ENCODE measurements around the gene AATF. TPM values are rescaled to one million over a fixed set of nuclear protein-coding genes. Genes with fewer than 3 reads are reported as not detected.

Gene AATF
- total and polyA plus RNA-seq, 2 donors (not counting 1 experiment from before 2014, with no cell fraction given) = 23.9 to 54.8 TPM

- Histone ChIP-seq H3K27ac (ENCODE audit: low read length in 2 of 2) (no peak overlapping the region), H3K79me2 (ENCODE audit: control insufficient read depth, insufficient read depth, low read length) (no peaks in the 10 kb centered on the region), H4K20me1 (ENCODE audit: control insufficient read depth, insufficient read depth, low read length, poor library complexity, severe bottlenecking) (no peaks in the 10 kb centered on the region), H3K4me2 (replicated peaks; ENCODE audit: low read depth, low read length, poor library complexity, severe bottlenecking) (no peak overlapping the region), H3K27me3 (replicated peaks in 1 of 4; ENCODE audit: control extremely low read depth in 1 of 4, control insufficient read depth in 3 of 4, insufficient read depth in 4 of 4, low read length in 3 of 4) (no peaks in the 10 kb centered on the region), H3K4me1 (ENCODE audit: control insufficient read depth in 2 of 2, insufficient read depth in 2 of 2, low read length in 2 of 2) (no peaks in the 10 kb centered on the region), H3K36me3 (replicated peaks in 1 of 2; ENCODE audit: control extremely low read depth in 1 of 2, control insufficient read depth in 1 of 2, extremely low read depth in 1 of 2, insufficient read depth in 2 of 2, low read length in 1 of 2) (peaks cover 5 to 17% of the 10 kb centered on the region in 2 experiments), H3K4me3 (ENCODE audit: control extremely low read depth in 1 of 5, extremely low read depth in 1 of 5, insufficient read depth in 1 of 5, low read depth in 2 of 5, low read length in 4 of 5) (no peak overlapping the region), H2AFZ (ENCODE audit: insufficient read depth, low read depth, low read length, poor library complexity, severe bottlenecking) (no peak overlapping the region), H3K9ac (ENCODE audit: low read length) (no peak overlapping the region), H3K9me3 (ENCODE audit: control extremely low read depth in 1 of 3, control insufficient read depth in 2 of 3, insufficient read depth in 1 of 3, low read length in 2 of 3) (no peaks in the 10 kb centered on the region)
- ChIA-PET CTCF (interaction anchor here (1.1 kb wide), 1 partner anchor 1131 kb away, joined by 7 read pairs; no protein-coding TSS in a partner anchor), POLR2A (no interaction called here)
- no peaks in the 10 kb centered on the region for H3K27me3 Mint-ChIP-seq
- no CpG with 5 or more reads among the region's 2 CpGs for WGBS (ENCODE audit: insufficient coverage)
- intact Hi-C loops (cut with micrococcal nuclease) = no loop called here
- no peaks in the 10 kb centered on the region for H3K9me3 Mint-ChIP-seq (ENCODE audit: insufficient read depth)
- TF ChIP-seq CTCF (IDR thresholded peaks at IDR 0.05) (no peak), EZH2 (IDR thresholded peaks at IDR 0.05; ENCODE audit: borderline replicate concordance, insufficient read depth, low read depth, low read length, poor library complexity, severe bottlenecking) (no peak)
- H3K4me1 Mint-ChIP-seq = no peaks in the 10 kb centered on the region
- DNase-seq = no peak
- ATAC-seq (ENCODE audit: low read depth) = no peak
- no peak overlapping the region for H3K27ac Mint-ChIP-seq
- H3K4me3 Mint-ChIP-seq = no peak overlapping the region
Observed at GRCh38 chr17:37101306-37101705, 152.6 kb downstream of the AATF start.

DNA sequence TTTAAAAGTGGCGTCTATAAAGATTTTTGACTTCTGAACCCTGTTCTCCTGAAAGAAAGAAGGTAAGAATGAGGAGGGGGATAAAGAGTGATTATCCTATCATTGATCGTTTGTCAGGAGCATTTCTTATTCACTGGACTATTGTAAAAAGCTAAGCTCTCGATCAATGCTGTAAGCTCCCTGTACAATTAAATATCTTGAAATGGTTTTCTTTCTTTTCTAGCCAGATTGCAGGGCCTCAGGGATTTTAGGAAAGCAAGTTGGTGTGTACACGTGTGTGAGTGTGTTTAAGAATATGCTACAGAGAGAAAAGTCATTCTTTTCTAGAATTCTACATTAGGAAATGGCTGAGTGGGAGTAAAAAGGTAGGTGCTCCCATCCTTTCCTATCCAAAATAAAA lies 154.5 kb downstream of the AATF start:
- Histone ChIP-seq H4K20me1 (ENCODE audit: control insufficient read depth, insufficient read depth, low read length, poor library complexity, severe bottlenecking) (no peaks in the 10 kb centered on the region), H3K4me2 (replicated peaks; ENCODE audit: low read depth, low read length, poor library complexity, severe bottlenecking) (no peak overlapping the region), H3K79me2 (ENCODE audit: control insufficient read depth, insufficient read depth, low read length) (no peaks in the 10 kb centered on the region), H3K4me3 (ENCODE audit: control extremely low read depth in 1 of 5, extremely low read depth in 1 of 5, insufficient read depth in 1 of 5, low read depth in 2 of 5, low read length in 4 of 5) (no peak overlapping the region), H3K4me1 (ENCODE audit: control insufficient read depth in 2 of 2, insufficient read depth in 2 of 2, low read length in 2 of 2) (no peaks in the 10 kb centered on the region), H3K9ac (ENCODE audit: low read length) (no peak overlapping the region), H3K27me3 (replicated peaks in 1 of 4; ENCODE audit: control extremely low read depth in 1 of 4, control insufficient read depth in 3 of 4, insufficient read depth in 4 of 4, low read length in 3 of 4) (no peaks in the 10 kb centered on the region), H3K36me3 (replicated peaks in 1 of 2; ENCODE audit: control extremely low read depth in 1 of 2, control insufficient read depth in 1 of 2, extremely low read depth in 1 of 2, insufficient read depth in 2 of 2, low read length in 1 of 2) (peaks cover 3 to 13% of the 10 kb centered on the region in 2 experiments), H2AFZ (ENCODE audit: insufficient read depth, low read depth, low read length, poor library complexity, severe bottlenecking) (no peak overlapping the region), H3K9me3 (ENCODE audit: control extremely low read depth in 1 of 3, control insufficient read depth in 2 of 3, insufficient read depth in 1 of 3, low read length in 2 of 3) (no peaks in the 10 kb centered on the region), H3K27ac (ENCODE audit: low read length in 2 of 2) (no peak overlapping the region)
- POLR2A ChIA-PET = no interaction called here
- Mint-ChIP-seq H3K4me3 (no peak overlapping the region), H3K27me3 (no peaks in the 10 kb centered on the region), H3K4me1 (no peaks in the 10 kb centered on the region), H3K9me3 (ENCODE audit: insufficient read depth) (no peaks in the 10 kb centered on the region), H3K27ac (no peak overlapping the region)
- WGBS (ENCODE audit: insufficient coverage) = 100% methylated on average over 1 of the region's 4 CpGs
- intact Hi-C loops (cut with micrococcal nuclease) = no loop called here
- no peak for DNase-seq
- CTCF ChIA-PET = no interaction called here
- no peak for TF ChIP-seq EZH2 (IDR thresholded peaks at IDR 0.05; ENCODE audit: borderline replicate concordance, insufficient read depth, low read depth, low read length, poor library complexity, severe bottlenecking)
- TF ChIP-seq CTCF (IDR thresholded peaks at IDR 0.05) = no peak
- no peak for ATAC-seq (ENCODE audit: low read depth)

Measured in B cell (primary cell).